IMR-90 (cell line): ENCODE data around the gene GSS. TPM values are rescaled to one million over a fixed set of nuclear protein-coding genes. Genes with fewer than 3 reads are reported as not detected.

Source experiments
- ATAC-seq: fragments of 200-7000 bp; cut with Tn5 transposase; 2 replicates; pipeline ENCODE4 v1.9.1; 2020; ENCODE audit warnings: low read depth, mild to moderate bottlenecking, moderate library complexity
- BruUV-seq: library from RNA; stranded (reverse); fragments of 400-500 nt; replicated peaks from 2 replicates; lab custom pipeline; 2021; lab: Mats Ljungman, UMichigan
- CTCF ChIA-PET: fragments of 300-600 bp; formaldehyde crosslinking; extraction: SDS; loops from one replicate; lab custom pipeline; 2021; ENCODE audit warnings: antibody characterized with exemption; lab: Yijun Ruan, JAX
- POLR2A ChIA-PET: fragments of 300-600 bp; sonication (Branson Sonifier 250); formaldehyde crosslinking; loops from one replicate; lab custom pipeline; 2022; ENCODE audit warnings: antibody characterized with exemption; ENCODE audit not compliant: unreplicated experiment; lab: Charles Lee
- DNase-seq: peaks from one replicate; pipeline ENCODE4 v3.0.0; 2013
- H2AFZ ChIP-seq: replicated peaks from 2 replicates; pipeline ENCODE3; 2013; ENCODE audit warnings: low read length, mild to moderate bottlenecking; ENCODE audit not compliant: poor library complexity
- H2AK5ac ChIP-seq: 2 replicates; pipeline ENCODE4 v1.6.1; 2013; ENCODE audit warnings: low read depth, low read length, inconsistent platforms
- H2AK9ac ChIP-seq: replicated peaks from 2 replicates; pipeline ENCODE3; 2013; ENCODE audit warnings: mild to moderate bottlenecking, low read depth, low read length, moderate library complexity; ENCODE audit not compliant: poor library complexity
- H2BK120ac ChIP-seq: 2 replicates; pipeline ENCODE4 v1.6.1; 2013; ENCODE audit warnings: low read depth, low read length, inconsistent platforms
- H2BK15ac ChIP-seq: 3 replicates; pipeline ENCODE4 v1.6.1; 2013; ENCODE audit warnings: low read depth, low read length, inconsistent platforms
- H2BK20ac ChIP-seq: 2 replicates; pipeline ENCODE4 v1.6.1; 2013; ENCODE audit warnings: low read depth, mild to moderate bottlenecking, inconsistent platforms, low read length, moderate library complexity
- H2BK5ac ChIP-seq: 2 replicates; pipeline ENCODE4 v1.6.1; 2013; ENCODE audit warnings: mild to moderate bottlenecking, low read depth, low read length, inconsistent platforms; ENCODE audit not compliant: poor library complexity, severe bottlenecking
- H3K14ac ChIP-seq: replicated peaks from 2 replicates; pipeline ENCODE4 v1.6.1; 2013; ENCODE audit warnings: low read depth, low read length, inconsistent platforms
- H3K18ac ChIP-seq: 2 replicates; pipeline ENCODE4 v1.6.1; 2013; ENCODE audit warnings: low read depth, low read length, control low read depth
- H3K23ac ChIP-seq: 2 replicates; pipeline ENCODE4 v1.6.1; 2013; ENCODE audit warnings: low read depth, low read length, inconsistent platforms
- H3K27ac ChIP-seq: 2 replicates; pipeline ENCODE4 v1.5.1; 2013; ENCODE audit warnings: mild to moderate bottlenecking, control low read depth, low read length; ENCODE audit not compliant: insufficient read depth
- H3K27me3 ChIP-seq: 2 replicates; pipeline ENCODE4 v1.6.1; 2013; ENCODE audit warnings: low read length; ENCODE audit not compliant: control insufficient read depth, insufficient read depth
- H3K36me3 ChIP-seq: 2 replicates; pipeline ENCODE4 v1.6.1; 2013; ENCODE audit warnings: low read length, mixed read lengths; ENCODE audit not compliant: control insufficient read depth, insufficient read depth
- H3K4ac ChIP-seq: 2 replicates; pipeline ENCODE4 v1.6.1; 2013; ENCODE audit warnings: low read depth, low read length, inconsistent platforms
- H3K4me1 ChIP-seq: 2 replicates; pipeline ENCODE4 v1.6.1; 2013; ENCODE audit warnings: low read length, mixed read lengths; ENCODE audit not compliant: control insufficient read depth, insufficient read depth
- H3K4me2 ChIP-seq: 2 replicates; pipeline ENCODE4 v1.6.1; 2013; ENCODE audit warnings: low read depth, mild to moderate bottlenecking, control low read depth, low read length, moderate library complexity
- H3K4me3 ChIP-seq: 2 replicates; pipeline ENCODE4 v1.5.1; 2013; ENCODE audit warnings: low read depth, mild to moderate bottlenecking, control low read depth, low read length, moderate library complexity; ENCODE audit not compliant: insufficient read depth
- H3K56ac ChIP-seq: 2 replicates; pipeline ENCODE4 v1.6.1; 2013; ENCODE audit warnings: low read length, inconsistent platforms; ENCODE audit not compliant: insufficient read depth; ENCODE audit errors: extremely low read depth
- H3K79me1 ChIP-seq, 2 experiments: 2 replicates each; pipeline ENCODE4 v1.6.1; 2013; ENCODE audit warnings: low read length in 2 of 2, inconsistent platforms in 1 of 2, low read depth in 1 of 2
- H3K9ac ChIP-seq: 2 replicates; pipeline ENCODE4 v1.6.1; 2013; ENCODE audit warnings: low read depth, low read length, control low read depth
- H3K9me1 ChIP-seq: 2 replicates; pipeline ENCODE4 v1.6.1; 2013; ENCODE audit warnings: low read length, inconsistent platforms; ENCODE audit not compliant: insufficient read depth
- H3K9me3 ChIP-seq: 2 replicates; pipeline ENCODE4 v1.6.1; 2013; ENCODE audit warnings: low read length; ENCODE audit not compliant: control insufficient read depth, insufficient read depth
- H4K20me1 ChIP-seq: 2 replicates; pipeline ENCODE4 v1.6.1; 2013; ENCODE audit warnings: low read length, inconsistent platforms; ENCODE audit not compliant: insufficient read depth
- H4K5ac ChIP-seq: 2 replicates; pipeline ENCODE4 v1.6.1; 2013; ENCODE audit warnings: mild to moderate bottlenecking, low read depth, low read length, control low read depth
- H4K8ac ChIP-seq, 2 experiments: 2 replicates each; pipeline ENCODE4 v1.6.1; 2013; ENCODE audit warnings: low read depth in 2 of 2, low read length in 2 of 2, control low read depth in 1 of 2, inconsistent platforms in 1 of 2
- H4K91ac ChIP-seq: 2 replicates; pipeline ENCODE4 v1.6.1; 2013; ENCODE audit warnings: low read depth, low read length, inconsistent platforms; ENCODE audit not compliant: insufficient read depth
- CEBPB ChIP-seq: IDR thresholded peaks from 2 replicates; pipeline ENCODE4 v1.6.1; 2012; ENCODE audit warnings: low read depth, low read length, improper control_type of control experiment
- CHD1 ChIP-seq: IDR thresholded peaks from 2 replicates; pipeline ENCODE4 v1.6.1; 2012; ENCODE audit warnings: low read depth, low read length, improper control_type of control experiment
- CTCF ChIP-seq: conservative IDR thresholded peaks from 2 replicates; pipeline ENCODE4 v1.5.1; 2012; ENCODE audit warnings: mild to moderate bottlenecking, low read depth, low read length, improper control_type of control experiment
- ELK1 ChIP-seq: fragments of 150-350 bp; IDR thresholded peaks from 2 replicates; pipeline ENCODE4 v1.6.1; 2016; ENCODE audit warnings: low read depth, mild to moderate bottlenecking, low read length, moderate library complexity, borderline replicate concordance
- FOS ChIP-seq: fragments of 150-350 bp; IDR thresholded peaks from 2 replicates; pipeline ENCODE4 v1.6.1; 2016; ENCODE audit warnings: low read depth, low read length
- MAFK ChIP-seq: IDR thresholded peaks from 2 replicates; pipeline ENCODE4 v1.6.1; 2012; ENCODE audit warnings: low read depth, low read length, improper control_type of control experiment
- MAZ ChIP-seq: IDR thresholded peaks from 2 replicates; pipeline ENCODE4 v1.6.1; 2012; ENCODE audit warnings: low read depth, mild to moderate bottlenecking, low read length, improper control_type of control experiment, moderate library complexity, borderline replicate concordance
- MXI1 ChIP-seq: IDR thresholded peaks from 2 replicates; pipeline ENCODE4 v1.6.1; 2012; ENCODE audit warnings: low read depth, mild to moderate bottlenecking, low read length, moderate library complexity, borderline replicate concordance
- NFE2L2 ChIP-seq: fragments of 150-350 bp; IDR thresholded peaks from 2 replicates; pipeline ENCODE4 v1.6.1; 2016; ENCODE audit warnings: low read depth, mild to moderate bottlenecking, low read length
- POLR2A ChIP-seq: IDR thresholded peaks from 2 replicates; pipeline ENCODE4 v1.6.1; 2012; ENCODE audit warnings: mild to moderate bottlenecking, low read depth, low read length
- RAD21 ChIP-seq: IDR thresholded peaks from 2 replicates; pipeline ENCODE4 v1.6.1; 2012; ENCODE audit warnings: low read length, improper control_type of control experiment
- RCOR1 ChIP-seq: IDR thresholded peaks from 2 replicates; pipeline ENCODE4 v1.6.1; 2012; ENCODE audit warnings: mild to moderate bottlenecking, low read length, improper control_type of control experiment; ENCODE audit not compliant: insufficient replicate concordance
- RFX5 ChIP-seq: IDR thresholded peaks from 2 replicates; pipeline ENCODE4 v1.8.0; 2012; ENCODE audit warnings: low read depth, mild to moderate bottlenecking, low read length, moderate library complexity
- SMC3 ChIP-seq: fragments of 150-350 bp; IDR thresholded peaks from 2 replicates; pipeline ENCODE4 v1.6.1; 2016; ENCODE audit warnings: low read depth, mild to moderate bottlenecking, antibody characterized with exemption, low read length, moderate library complexity
- USF2 ChIP-seq: fragments of 150-350 bp; IDR thresholded peaks from 2 replicates; pipeline ENCODE4 v1.6.1; 2017; ENCODE audit warnings: mild to moderate bottlenecking, antibody characterized with exemption, low read length, low read depth
- WGBS, 2 experiments: methylation state at CpG; one replicate each; pipeline versions ENCODE4 v1.1.5 to v1.1.7; 2013; ENCODE audit warnings: missing lambda C conversion rate in 2 of 2; ENCODE audit not compliant: insufficient read length in 1 of 2; ENCODE audit errors: extremely low coverage in 2 of 2; 5-methylcytosine and 5-hydroxymethylcytosine counted together
- dilution Hi-C: fragments of 300-500 bp; cut with HindIII; formaldehyde crosslinking; loops from one replicate; pipeline ENCODE4 v1.14.3; 2018; ENCODE audit warnings: low sequenced_read_pairs; ENCODE audit not compliant: unreplicated experiment
- in situ Hi-C: fragments of 300-500 bp; cut with MboI; formaldehyde crosslinking; loops from 3 replicates; pipeline ENCODE4 v1.14.3; 2019; ENCODE audit warnings: low sequenced_read_pairs, inconsistent platforms, mixed read lengths
- intact Hi-C: fragments of 100-400 bp; cut with micrococcal nuclease; formaldehyde crosslinking; loops from 2 replicates; pipeline ENCODE4 v1.10.0; 2022
- polyA plus RNA-seq, 3 experiments: library from polyadenylated mRNA; depleted of rRNA; stranded (reverse); fragments of >200 nt; gene quantifications; 2 replicates each; pipeline ENCODE4 v1.2.3, GENCODE V29; 2012; ENCODE audit warnings: low replicate concordance in 1 of 3
- total RNA-seq: library from RNA; depleted of rRNA; stranded (reverse); fragments of >200 nt; gene quantifications from 2 replicates; pipeline ENCODE4 v1.2.3, GENCODE V29; 2012

Gene GSS
- total and polyA plus RNA-seq, 2 of the 4 experiments (the other 2 are of a cell fraction): 73.7 to 90.0 TPM

DNA sequence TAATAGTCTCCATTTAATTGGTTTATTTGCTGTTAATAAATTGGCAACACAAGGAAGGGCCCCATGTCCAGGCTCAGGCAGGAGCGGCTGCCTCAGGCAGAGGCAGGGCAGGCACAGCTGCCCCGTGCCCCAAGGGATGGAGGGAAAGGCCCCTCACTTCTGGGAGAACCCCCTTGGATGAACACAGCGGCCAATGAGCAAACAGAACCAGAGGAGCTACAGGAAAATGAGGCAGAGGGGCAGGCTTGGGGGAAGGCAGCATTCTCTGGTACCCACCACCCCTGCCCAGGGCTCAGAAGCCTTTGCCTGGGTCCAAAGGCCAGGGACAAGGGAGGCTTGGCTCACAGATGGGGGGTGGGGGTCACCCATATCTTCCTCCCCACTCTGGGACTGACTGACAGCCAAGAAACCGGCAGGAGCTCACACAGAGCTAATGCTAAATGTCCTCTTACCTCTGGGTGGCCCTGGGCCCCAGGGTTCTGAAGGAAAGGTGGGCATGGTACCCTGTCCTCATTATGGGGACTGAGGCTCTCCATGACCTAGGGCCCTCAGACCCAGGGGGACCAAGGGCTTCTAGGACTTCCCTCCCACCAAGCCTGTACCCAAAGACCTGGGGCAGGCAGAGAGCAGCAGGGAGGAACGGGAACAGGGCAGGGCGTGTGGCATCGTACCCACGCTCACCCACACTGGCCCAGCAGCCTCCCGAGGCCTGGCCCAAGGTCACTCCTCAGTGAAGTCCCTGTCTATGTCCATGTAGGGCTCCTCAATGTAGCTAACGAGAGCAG lies 47.0 kb upstream of the GSS start:
- Histone ChIP-seq H4K20me1 (peaks cover 28% of the 10 kb centered on the region), H3K4me3 (no peak overlapping the region), H3K36me3 (peaks cover 94% of the 10 kb centered on the region), H2BK20ac (no peak overlapping the region), H3K4ac (no peak overlapping the region), H2BK120ac (no peak overlapping the region), H3K79me1 (peaks cover 0 to 16% of the 10 kb centered on the region in 2 experiments; a peak in 2 of 4 replicates), H3K4me2 (no peak overlapping the region), H3K27me3 (no peaks in the 10 kb centered on the region), H2BK5ac (no peak overlapping the region), H3K27ac (no peak overlapping the region), H2AK5ac (no peak overlapping the region), H3K4me1 (no peaks in the 10 kb centered on the region), H2BK15ac (no peak overlapping the region), H3K23ac (no peak overlapping the region), H4K91ac (no peak overlapping the region), H3K9me3 (no peaks in the 10 kb centered on the region), H3K18ac (no peak overlapping the region), H4K8ac (no peak overlapping the region), H3K56ac (no peak overlapping the region), H2AK9ac (no peak overlapping the region), H2AFZ (no peak overlapping the region), H4K5ac (no peak overlapping the region), H3K14ac (no peak overlapping the region), H3K9me1 (no peaks in the 10 kb centered on the region), H3K9ac (no peak overlapping the region)
- BruUV-seq: TSS peak; percentile 63
- in situ Hi-C loops: no loop called here
- ChIA-PET CTCF (interaction anchor here (1.0 kb wide), 1 partner anchor 128 kb away, joined by 3 read pairs; no protein-coding TSS in a partner anchor), POLR2A (no interaction called here)
- DNase-seq (no peak), ATAC-seq (no peak)
- dilution Hi-C loops: no loop called here
- WGBS, 2 experiments: 84% methylated on average over 6 of the region's 10 CpGs; no CpG with 5 or more reads in 1 of the 2 experiments
- intact Hi-C loops: loop anchor here (5.0 kb wide), 1 partner anchor 130 kb away; the partner anchor contains the start of gene GGT7
- TF ChIP-seq CHD1: no peak
- TF ChIP-seq ELK1: no peak
- TF ChIP-seq CEBPB: no peak
- TF ChIP-seq MXI1: no peak
- no peak for TF ChIP-seq RFX5
- TF ChIP-seq SMC3: no peak
- TF ChIP-seq MAFK: no peak
- TF ChIP-seq POLR2A: no peak
- TF ChIP-seq NFE2L2: no peak
- TF ChIP-seq USF2: no peak
- no peak for TF ChIP-seq RAD21
- no peak for TF ChIP-seq FOS
- TF ChIP-seq MAZ: no peak
- no peak for TF ChIP-seq RCOR1
- TF ChIP-seq CTCF: no peak
